GM18867 (cell line): ENCODE data around the gene TTC39A.
"Not testable (repeated sequence)": the region's sequence is repeated elsewhere in the genome, so short reads cannot be mapped to it uniquely, and the experiment has no call there.

Experiments used
- ATAC-seq: cut with Tn5 transposase; IDR thresholded peaks from one replicate; pipeline ENCODE4 v1.9.1; 2021; ENCODE audit warnings: mild to moderate bottlenecking, moderate library complexity; ENCODE audit not compliant: unreplicated experiment

TTC39A gene

DNA sequence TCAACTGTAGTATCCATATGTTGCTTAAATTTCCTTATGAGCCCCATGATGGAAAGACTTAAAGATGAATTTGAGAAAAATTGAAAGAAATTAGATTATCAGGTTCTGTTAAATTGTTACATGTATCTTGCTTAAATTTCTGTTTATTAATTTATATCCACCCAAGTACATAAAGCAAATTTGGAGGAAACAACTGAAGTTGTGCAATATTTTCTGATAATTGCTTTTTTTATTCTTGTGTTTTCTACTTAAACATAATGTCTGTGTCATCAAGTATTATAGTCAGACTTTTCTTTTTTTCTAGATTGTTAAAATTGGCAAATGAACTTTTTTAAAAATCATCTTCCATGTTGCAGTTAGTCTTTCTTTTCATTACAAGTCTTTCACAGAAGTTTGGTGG, 57.4 kb downstream of the TTC39A start:
- no peak for ATAC-seq

- ATAC-seq, result no peak
Observed at GRCh38 chr1:51270751-51271150, 59.6 kb downstream of the TTC39A start.

DNA sequence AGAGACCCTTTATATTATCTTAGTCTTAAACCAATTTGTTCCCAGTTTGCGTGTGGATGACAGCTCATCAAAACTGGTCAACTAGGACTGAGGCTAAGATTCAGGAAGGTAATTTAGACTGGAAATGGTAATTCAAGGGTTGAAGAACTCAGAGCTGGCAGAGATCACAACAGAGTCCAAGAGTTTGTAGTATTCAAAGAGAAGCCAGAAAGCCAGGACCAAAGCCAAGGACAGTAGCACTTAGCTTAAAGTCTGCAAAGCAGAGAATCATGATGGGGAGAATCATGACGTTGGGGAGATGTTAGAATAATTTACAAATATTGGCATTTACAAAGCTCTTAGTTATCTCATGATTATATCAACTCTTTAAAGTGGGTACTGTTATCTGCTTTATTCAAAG, 61.7 kb downstream of the TTC39A start:
- peak; percentile 13 for ATAC-seq

- no peak for ATAC-seq
Observed at GRCh38 chr1:51266791-51267190, 63.6 kb downstream of the TTC39A start.

DNA sequence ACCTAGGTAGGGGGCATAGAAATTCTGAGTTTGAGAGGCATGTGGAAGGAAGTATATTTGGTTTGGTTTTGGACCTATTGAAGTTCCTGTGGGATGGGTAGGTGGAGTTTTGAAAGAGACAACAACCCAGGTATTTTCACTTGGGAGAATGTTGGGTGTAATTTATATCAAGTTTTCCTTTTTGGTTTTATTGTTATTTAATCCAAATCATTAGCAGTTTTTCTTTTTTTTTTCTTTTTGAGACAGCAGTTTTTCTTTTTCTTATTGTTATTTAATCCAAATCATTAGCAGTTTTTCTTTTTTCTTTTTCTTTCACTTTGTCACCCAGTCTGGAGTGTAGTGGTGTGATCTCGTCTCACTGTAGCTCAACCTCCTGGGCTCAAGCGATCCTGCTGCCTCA, 64.2 kb downstream of the TTC39A start:
- ATAC-seq, result no peak

DNA sequence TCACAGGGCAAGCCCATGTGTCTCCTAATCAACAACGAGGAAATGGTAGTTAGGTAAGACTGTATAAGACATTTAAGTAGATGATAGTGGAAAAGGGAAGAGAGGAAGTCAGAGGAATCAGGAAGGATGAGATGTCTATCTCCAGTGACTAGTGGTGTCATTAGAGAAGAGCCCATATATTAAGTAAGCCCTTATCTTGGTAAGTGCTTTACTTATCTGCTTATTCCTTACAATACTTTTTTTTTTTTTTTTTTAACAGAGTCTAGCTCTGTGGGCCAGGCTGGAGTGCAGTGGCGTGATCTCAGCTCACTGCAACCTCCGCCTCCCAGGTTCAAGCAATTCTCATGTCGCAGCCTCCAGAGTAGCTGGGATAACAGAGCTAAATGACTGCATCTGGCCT, 64.7 kb downstream of the TTC39A start:
- ATAC-seq, result no peak

- no peak for ATAC-seq
Observed at GRCh38 chr1:51264451-51264850, 65.9 kb downstream of the TTC39A start.

DNA sequence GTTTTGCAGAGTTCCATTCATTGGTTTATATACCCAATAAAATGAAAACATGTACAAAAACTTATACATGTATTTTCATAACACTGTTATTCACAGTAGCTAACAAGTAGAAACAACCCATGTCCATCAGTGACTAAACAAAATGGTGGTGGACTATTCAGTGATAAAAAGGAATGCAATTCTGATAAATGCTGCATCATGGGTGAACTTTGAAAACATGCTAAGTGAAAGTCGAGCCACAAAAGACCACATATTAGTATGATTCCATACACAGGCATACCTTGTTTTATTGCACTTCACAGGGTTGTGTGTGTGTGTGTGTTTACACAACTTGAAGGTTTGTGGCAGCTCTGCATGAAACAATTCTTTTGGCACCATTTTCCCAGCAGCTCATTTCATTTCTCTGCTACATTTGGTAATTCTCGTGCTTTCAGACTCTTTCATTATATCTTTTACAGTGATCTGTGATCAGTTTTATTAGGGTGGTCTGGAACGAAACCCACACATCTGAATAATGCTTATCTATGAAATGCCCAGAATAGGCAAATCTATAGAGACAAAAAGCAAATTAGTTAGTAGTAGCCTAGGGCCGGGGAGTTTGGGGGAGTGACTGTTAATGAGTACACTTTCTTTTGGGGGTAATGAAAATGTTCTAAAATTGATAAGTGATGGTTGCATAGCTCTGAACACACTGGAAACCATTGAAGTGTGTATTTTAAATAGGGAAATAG, 67.0 kb downstream of the TTC39A start:
- no peak for ATAC-seq

- ATAC-seq, result no peak
Observed at GRCh38 chr1:51255331-51255730, 75.0 kb downstream of the TTC39A start.

DNA sequence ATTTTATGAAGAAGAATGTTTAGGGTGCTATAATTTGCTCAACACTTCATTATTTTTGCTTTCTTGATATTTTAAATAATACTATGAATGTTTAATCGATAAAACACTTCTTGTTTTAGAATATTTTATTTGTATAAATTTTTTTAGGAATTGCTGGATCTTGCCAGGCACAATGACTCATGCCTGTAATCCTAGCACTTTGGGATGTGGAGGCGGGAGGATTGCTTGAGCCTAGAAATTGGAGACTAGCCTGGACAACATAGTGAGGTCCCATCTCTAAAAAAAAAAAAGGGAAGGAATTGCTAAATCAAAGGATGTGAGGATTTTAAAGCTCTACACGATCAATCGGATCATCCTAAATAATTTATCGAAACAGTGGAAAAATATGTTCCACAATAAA, 76.7 kb downstream of the TTC39A start:
- ATAC-seq, result no peak

DNA sequence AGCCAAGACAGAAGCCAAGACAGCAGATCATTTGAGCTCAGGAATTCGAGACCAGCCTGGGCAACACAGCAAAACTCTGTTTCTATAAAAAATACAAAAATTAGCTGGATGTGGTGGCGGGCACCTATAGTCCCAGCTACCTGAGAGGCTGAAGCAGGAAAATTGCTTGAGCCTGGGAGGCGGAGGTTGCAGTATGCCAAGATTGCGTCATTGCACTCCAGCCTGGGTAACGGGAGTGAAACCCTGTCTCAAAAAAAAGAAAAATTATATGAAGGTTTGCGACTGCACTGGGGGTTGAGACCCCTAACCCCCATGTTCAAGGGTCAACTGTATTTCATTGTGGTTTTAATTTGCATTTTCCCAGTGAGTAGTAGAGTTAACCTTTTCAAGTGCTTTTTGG, 78.0 kb downstream of the TTC39A start:
- no peak for ATAC-seq

- not testable (repeated sequence) for ATAC-seq
Observed at GRCh38 chr1:51251165-51251564, 79.2 kb downstream of the TTC39A start.

GRCh38 chr1:51250729-51251128, 79.6 kb downstream of the TTC39A start:
- not testable (repeated sequence) for ATAC-seq

DNA sequence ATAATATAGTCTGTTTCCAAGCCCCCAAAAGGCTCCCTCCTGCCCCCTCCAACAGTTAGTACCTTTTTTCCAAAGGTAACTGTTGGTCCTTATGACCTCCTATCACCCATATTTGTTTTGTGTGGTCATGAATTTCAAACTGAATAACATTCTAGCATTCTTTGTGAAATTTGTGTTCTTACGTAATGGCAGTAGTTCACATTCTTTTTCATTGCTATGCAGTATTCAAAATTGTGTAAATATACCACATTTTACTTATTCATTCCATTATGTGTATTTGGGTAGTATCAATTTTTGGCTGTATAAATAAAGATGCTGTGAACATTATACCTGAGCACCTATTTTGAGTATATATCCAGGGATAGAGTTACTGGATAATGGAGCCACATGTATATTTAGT, 80.9 kb downstream of the TTC39A start:
- no peak for ATAC-seq

GRCh38 chr1:51247499-51247898, 82.9 kb downstream of the TTC39A start:
- no peak for ATAC-seq

- ATAC-seq, result peak; percentile 85
Observed at GRCh38 chr1:51247022-51247421, 83.3 kb downstream of the TTC39A start.

DNA sequence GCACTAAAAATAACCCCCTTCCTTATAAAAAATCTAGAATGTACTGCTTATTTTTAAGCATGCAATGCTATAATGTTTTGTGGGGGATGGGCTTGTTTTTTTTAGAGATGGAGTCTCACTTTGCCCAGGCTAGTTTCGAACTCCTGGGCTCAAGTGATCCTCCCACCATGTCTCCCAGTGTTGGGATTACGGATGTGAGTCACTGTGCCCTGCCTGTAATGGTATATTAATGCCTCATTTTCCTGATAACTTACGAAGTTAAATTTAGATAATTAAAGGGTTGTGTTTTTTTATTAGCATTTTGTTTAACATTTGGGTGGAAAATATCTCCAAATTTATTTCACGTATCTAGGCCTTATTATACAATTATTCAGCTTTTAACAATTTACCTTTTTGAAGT, 87.8 kb downstream of the TTC39A start:
- ATAC-seq, result no peak

DNA sequence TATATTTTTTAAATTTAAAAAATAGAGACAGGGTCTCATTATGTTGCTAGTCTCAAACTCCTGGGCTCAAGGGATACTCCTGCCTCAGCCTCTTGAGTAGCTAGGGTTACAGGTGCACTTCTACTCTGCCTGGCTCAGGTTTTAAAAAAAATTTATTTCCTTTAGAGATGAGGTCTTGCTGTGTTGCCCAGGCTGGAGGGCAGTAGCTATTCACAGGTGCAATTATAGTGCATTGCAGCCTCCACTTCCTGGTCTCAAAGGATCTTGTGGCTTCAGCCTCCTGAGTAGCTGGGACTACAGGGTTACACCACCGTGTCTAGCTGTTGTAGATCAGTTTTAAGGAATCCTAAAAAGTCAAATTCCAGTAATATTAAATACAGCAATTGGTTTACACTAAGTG, 89.2 kb downstream of the TTC39A start:
- ATAC-seq, result no peak

DNA sequence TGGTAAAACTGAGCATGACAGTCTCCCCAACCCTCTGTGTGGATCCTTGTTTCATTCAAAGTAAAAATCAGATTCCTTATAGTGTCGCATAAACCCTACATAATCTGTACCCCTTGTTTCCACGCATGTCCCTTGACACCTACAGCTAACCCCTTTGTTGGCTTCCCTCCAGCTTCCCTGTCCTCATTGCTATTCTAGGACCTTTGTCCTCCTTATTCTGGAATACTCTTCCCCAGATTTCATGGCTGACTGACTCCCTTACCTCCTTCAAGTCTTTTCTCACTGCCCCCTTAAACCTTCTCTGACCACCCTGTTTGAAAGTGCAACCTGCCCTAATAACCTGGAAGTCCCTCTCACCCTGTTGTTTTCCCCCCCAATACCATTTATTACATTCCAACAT, 90.3 kb downstream of the TTC39A start:
- no peak for ATAC-seq

- ATAC-seq, result no peak
Observed at GRCh38 chr1:51238034-51238403, 92.3 kb downstream of the TTC39A start.

- no peak for ATAC-seq
Observed at GRCh38 chr1:51237351-51238033, 92.9 kb downstream of the TTC39A start.
